Measurements from ENCODE around the gene FTO. TPM values are rescaled to one million over a fixed set of nuclear protein-coding genes. Genes with fewer than 3 reads are reported as not detected.

The FTO gene
- total RNA-seq, 4 donors from 2014 or later, result 63.2 to 151 (median 105) TPM

DNA sequence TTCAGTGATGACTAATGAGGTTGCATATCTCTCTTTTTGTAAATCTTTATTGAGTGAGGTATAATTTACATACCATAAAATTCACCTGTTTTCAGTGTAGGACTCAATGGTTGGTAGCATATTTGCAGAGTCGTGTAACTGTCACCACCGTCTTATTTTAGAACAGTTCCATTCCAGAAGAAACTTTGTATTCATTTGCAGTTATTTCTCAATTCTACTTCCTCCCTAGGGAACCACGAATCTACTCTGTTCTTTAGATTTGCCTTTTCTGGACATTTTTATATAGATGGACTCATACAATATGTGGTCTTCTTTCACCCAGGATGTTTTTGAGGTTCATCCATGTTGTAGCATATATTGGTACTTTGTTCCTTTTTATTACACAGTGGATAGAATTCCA is 3.7 kb downstream of the FTO start:
- DNase-seq, result no peak
- Histone ChIP-seq H3K4me1 (no peaks in the 10 kb centered on the region), H3K9me3 (no peaks in the 10 kb centered on the region), H3K27me3 (no peaks in the 10 kb centered on the region), H3K27ac (no peak overlapping the region), H3K36me3 (no peaks in the 10 kb centered on the region), H3K4me3 (no peak overlapping the region)
- intact Hi-C loops (cut with DNase I; ENCODE audit: low total_unique reads), result no loop called here
- TF ChIP-seq, protein P1, sequence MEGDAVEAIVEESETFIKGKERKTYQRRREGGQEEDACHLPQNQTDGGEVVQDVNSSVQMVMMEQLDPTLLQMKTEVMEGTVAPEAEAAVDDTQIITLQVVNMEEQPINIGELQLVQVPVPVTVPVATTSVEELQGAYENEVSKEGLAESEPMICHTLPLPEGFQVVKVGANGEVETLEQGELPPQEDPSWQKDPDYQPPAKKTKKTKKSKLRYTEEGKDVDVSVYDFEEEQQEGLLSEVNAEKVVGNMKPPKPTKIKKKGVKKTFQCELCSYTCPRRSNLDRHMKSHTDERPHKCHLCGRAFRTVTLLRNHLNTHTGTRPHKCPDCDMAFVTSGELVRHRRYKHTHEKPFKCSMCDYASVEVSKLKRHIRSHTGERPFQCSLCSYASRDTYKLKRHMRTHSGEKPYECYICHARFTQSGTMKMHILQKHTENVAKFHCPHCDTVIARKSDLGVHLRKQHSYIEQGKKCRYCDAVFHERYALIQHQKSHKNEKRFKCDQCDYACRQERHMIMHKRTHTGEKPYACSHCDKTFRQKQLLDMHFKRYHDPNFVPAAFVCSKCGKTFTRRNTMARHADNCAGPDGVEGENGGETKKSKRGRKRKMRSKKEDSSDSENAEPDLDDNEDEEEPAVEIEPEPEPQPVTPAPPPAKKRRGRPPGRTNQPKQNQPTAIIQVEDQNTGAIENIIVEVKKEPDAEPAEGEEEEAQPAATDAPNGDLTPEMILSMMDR (IDR thresholded peaks at IDR 0.05), result no peak
- no peak for TF ChIP-seq POLR2A (IDR thresholded peaks at IDR 0.05)

DNA sequence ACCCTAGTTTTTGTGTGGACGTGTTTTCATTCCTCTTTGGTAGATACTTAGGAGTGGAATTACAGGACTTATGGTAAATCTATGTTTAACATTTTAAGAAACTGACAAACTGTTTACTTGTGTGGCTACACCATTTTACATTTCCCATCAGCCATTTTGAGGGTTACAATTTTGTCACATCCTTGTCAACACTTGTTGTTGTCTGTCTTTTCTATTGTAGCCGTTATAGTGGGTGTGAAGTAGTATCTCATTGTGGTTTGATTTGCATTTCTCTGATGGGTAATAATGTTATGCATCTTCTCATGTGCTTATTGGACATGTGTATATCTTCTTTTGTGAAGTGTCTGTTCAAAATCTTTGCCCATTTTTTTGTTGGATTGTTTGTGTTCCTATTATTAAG is 4.5 kb downstream of the FTO start:
- no peak overlapping the region for H3K27ac ChIP-seq
- no peaks in the 10 kb centered on the region for H3K9me3 ChIP-seq
- H3K27me3 ChIP-seq, result no peaks in the 10 kb centered on the region
- no peak for DNase-seq
- no peaks in the 10 kb centered on the region for H3K36me3 ChIP-seq
- intact Hi-C loops (cut with DNase I; ENCODE audit: low total_unique reads), result no loop called here
- TF ChIP-seq, protein P1 (IDR thresholded peaks at IDR 0.05), result no peak
- no peak for TF ChIP-seq POLR2A (IDR thresholded peaks at IDR 0.05)
- H3K4me1 ChIP-seq, result peaks cover 0 to 3% of the 10 kb centered on the region in 2 donors
- H3K4me3 ChIP-seq, result no peak overlapping the region

DNA sequence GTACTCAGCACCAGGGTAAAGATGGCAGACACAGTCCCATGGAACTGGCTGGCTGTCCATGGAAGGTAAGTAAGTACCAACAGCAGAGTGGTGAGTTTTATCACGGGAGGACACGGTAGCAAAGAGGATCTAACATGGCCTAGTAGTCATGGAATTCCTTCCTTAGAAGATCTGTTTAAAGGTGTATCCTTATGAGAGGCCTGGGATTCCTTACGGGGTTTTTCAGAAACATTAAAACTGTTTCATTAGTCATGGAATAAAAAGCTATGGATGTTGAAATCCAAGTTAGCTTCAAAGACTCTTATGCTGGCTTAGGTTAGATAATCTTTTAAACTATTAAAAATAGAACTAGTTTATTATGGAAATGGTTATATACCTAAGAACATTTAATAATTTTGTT is 7.4 kb downstream of the FTO start:
- Histone ChIP-seq H3K4me1 (peaks cover 0 to 7% of the 10 kb centered on the region in 2 donors), H3K36me3 (no peaks in the 10 kb centered on the region), H3K4me3 (no peak overlapping the region), H3K9me3 (no peaks in the 10 kb centered on the region), H3K27ac (no peak overlapping the region), H3K27me3 (no peaks in the 10 kb centered on the region)
- intact Hi-C loops (cut with DNase I; ENCODE audit: low total_unique reads), result no loop called here
- TF ChIP-seq POLR2A (IDR thresholded peaks at IDR 0.05), result no peak
- TF ChIP-seq, protein P1 (IDR thresholded peaks at IDR 0.05), result no peak
- DNase-seq, result no peak

DNA sequence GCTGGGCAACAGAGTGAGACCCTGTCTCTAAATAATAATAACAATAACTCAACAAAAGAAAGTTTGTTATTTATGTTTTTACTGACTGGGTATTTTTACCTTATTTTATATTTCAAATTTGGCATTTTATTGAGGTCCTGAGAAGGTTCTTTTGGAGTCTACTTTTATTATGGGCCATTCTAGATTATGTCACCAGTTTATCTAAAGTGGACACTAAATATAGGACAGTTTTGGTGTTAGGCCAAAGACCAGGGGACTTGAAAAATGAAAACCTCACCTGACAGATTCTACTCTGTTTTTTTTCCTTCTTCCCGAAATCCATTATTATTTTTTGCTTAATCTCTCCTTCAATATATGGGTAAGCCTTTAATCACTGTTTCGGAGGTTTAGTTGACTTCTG is 8.1 kb downstream of the FTO start:
- no peak for DNase-seq
- intact Hi-C loops (cut with DNase I; ENCODE audit: low total_unique reads), result no loop called here
- TF ChIP-seq, protein P1 (IDR thresholded peaks at IDR 0.05), result no peak
- TF ChIP-seq POLR2A (IDR thresholded peaks at IDR 0.05), result no peak
- Histone ChIP-seq H3K27ac (no peak overlapping the region), H3K4me1 (peaks cover 0 to 7% of the 10 kb centered on the region in 2 donors), H3K27me3 (no peaks in the 10 kb centered on the region), H3K4me3 (no peak overlapping the region), H3K36me3 (no peaks in the 10 kb centered on the region), H3K9me3 (no peaks in the 10 kb centered on the region)

DNA sequence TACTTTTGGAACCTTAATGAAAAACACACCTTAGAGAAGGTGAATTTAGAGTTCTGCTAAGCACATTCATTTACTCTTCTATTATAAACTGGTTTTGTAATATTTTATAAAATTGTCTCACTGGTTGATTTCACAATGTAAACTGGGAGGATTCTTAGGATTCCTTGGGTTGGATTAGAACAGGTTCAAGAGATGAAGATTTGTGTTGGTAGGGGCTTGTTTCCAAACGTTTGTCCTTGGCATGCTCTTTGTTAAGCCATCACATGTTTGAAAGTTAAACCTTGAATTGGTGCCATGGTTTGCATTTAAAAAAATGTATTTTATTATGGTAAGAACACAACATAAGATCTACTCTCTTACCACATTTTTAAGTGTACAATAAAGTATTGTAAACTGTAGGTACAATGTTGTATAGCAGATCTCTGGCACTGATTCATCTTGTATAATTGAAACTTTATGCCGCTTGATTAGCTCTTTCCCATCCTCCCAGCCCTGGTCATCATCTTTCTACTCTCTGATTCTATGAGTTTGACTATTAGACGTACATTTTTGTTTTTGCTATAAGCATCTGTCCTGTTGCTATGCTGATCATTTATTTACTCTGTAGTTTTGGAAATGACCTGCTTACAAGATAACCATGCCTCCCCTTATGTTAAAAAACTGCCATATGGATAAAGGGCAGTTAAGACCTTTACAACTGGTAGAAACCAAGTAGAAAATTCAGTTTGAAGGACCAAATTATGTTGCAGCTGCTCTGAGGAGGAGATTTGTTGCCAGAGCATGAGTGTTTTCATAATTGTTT is 9.6 kb downstream of the FTO start:
- no peak overlapping the region for H3K4me3 ChIP-seq
- H3K4me1 ChIP-seq, result peaks cover 0 to 10% of the 10 kb centered on the region in 2 donors
- TF ChIP-seq, protein P1 (IDR thresholded peaks at IDR 0.05), result no peak
- TF ChIP-seq POLR2A (IDR thresholded peaks at IDR 0.05), result no peak
- no peaks in the 10 kb centered on the region for H3K36me3 ChIP-seq
- intact Hi-C loops (cut with DNase I; ENCODE audit: low total_unique reads), result no loop called here
- H3K27me3 ChIP-seq, result no peaks in the 10 kb centered on the region
- no peak for DNase-seq
- H3K9me3 ChIP-seq, result no peaks in the 10 kb centered on the region
- no peak overlapping the region for H3K27ac ChIP-seq

All from uterus (tissue), 4 donors.